H9 (cell line): ENCODE measurements around the gene INSRR. TPM values are rescaled to one million over a fixed set of nuclear protein-coding genes. Genes with fewer than 3 reads are reported as not detected.

Experiments
- DNase-seq: peaks from one replicate; pipeline ENCODE4 v3.0.0-alpha.2; 2017
- H2AFZ ChIP-seq: one replicate; pipeline ENCODE4 v1.6.1; 2013; ENCODE audit warnings: mild to moderate bottlenecking, low read length, control low read depth, moderate library complexity
- H2AK5ac ChIP-seq: 2 replicates; pipeline ENCODE4 v1.6.1; 2013; ENCODE audit warnings: low read length, control low read depth, mixed read lengths; ENCODE audit not compliant: insufficient read length
- H2BK120ac ChIP-seq: one replicate; pipeline ENCODE4 v1.6.1; 2013; ENCODE audit warnings: low read depth, mild to moderate bottlenecking, low read length, control low read depth, inconsistent platforms; ENCODE audit not compliant: poor library complexity, severe bottlenecking
- H2BK12ac ChIP-seq: 2 replicates; pipeline ENCODE4 v1.6.1; 2013; ENCODE audit warnings: low read length, control low read depth, mixed read lengths, low read depth; ENCODE audit not compliant: insufficient read length
- H2BK15ac ChIP-seq: 2 replicates; pipeline ENCODE4 v1.6.1; 2013; ENCODE audit warnings: low read depth, low read length, control low read depth
- H2BK20ac ChIP-seq: one replicate; pipeline ENCODE4 v1.6.1; 2013; ENCODE audit warnings: low read depth, mild to moderate bottlenecking, low read length, control low read depth, inconsistent platforms; ENCODE audit not compliant: poor library complexity, severe bottlenecking
- H2BK5ac ChIP-seq: 2 replicates; pipeline ENCODE4 v1.6.1; 2013; ENCODE audit warnings: low read length, control low read depth, mixed read lengths; ENCODE audit not compliant: insufficient read length
- H3K14ac ChIP-seq: 2 replicates; pipeline ENCODE4 v1.6.1; 2013; ENCODE audit warnings: low read length, control low read depth; ENCODE audit not compliant: insufficient read depth
- H3K18ac ChIP-seq: 2 replicates; pipeline ENCODE4 v1.6.1; 2013; ENCODE audit warnings: low read depth, mild to moderate bottlenecking, mixed read lengths, low read length, control low read depth; ENCODE audit not compliant: insufficient read length
- H3K23ac ChIP-seq: 2 replicates; pipeline ENCODE4 v1.6.1; 2013; ENCODE audit warnings: low read length, control low read depth, mixed read lengths, low read depth; ENCODE audit not compliant: insufficient read length
- H3K23me2 ChIP-seq: 2 replicates; pipeline ENCODE4 v1.6.1; 2013; ENCODE audit warnings: low read depth, mild to moderate bottlenecking, mixed read lengths, low read length, control low read depth; ENCODE audit not compliant: insufficient read length, poor library complexity, severe bottlenecking
- H3K27ac ChIP-seq: 2 replicates; pipeline ENCODE4 v1.5.1; 2013; ENCODE audit warnings: low read length, control low read depth, mixed read lengths, low read depth; ENCODE audit not compliant: insufficient read length
- H3K27me3 ChIP-seq: 2 replicates; pipeline ENCODE4 v1.6.1; 2013; ENCODE audit warnings: low read length, control low read depth, inconsistent platforms; ENCODE audit not compliant: insufficient read depth
- H3K4ac ChIP-seq: 2 replicates; pipeline ENCODE4 v1.6.1; 2013; ENCODE audit warnings: low read depth, mild to moderate bottlenecking, control low read depth, inconsistent platforms, low read length, moderate library complexity
- H3K4me1 ChIP-seq: 2 replicates; pipeline ENCODE4 v1.6.1; 2013; ENCODE audit warnings: low read length, control low read depth, inconsistent platforms; ENCODE audit not compliant: insufficient read depth
- H3K4me2 ChIP-seq: 2 replicates; pipeline ENCODE4 v1.6.1; 2013; ENCODE audit warnings: low read length, control low read depth, mixed read lengths; ENCODE audit not compliant: insufficient read length, insufficient read depth
- H3K56ac ChIP-seq: 2 replicates; pipeline ENCODE4 v1.6.1; 2013; ENCODE audit warnings: low read depth, mild to moderate bottlenecking, mixed read lengths, low read length, control low read depth; ENCODE audit not compliant: insufficient read length
- H3K79me1 ChIP-seq: 2 replicates; pipeline ENCODE4 v1.6.1; 2013; ENCODE audit warnings: low read depth, mild to moderate bottlenecking, moderate library complexity, low read length, control low read depth, inconsistent platforms; ENCODE audit not compliant: insufficient read depth, poor library complexity, severe bottlenecking
- H3K79me2 ChIP-seq: 2 replicates; pipeline ENCODE4 v1.6.1; 2013; ENCODE audit warnings: low read length, control low read depth, inconsistent platforms; ENCODE audit not compliant: insufficient read depth
- H3K9ac ChIP-seq: 2 replicates; pipeline ENCODE4 v1.6.1; 2013; ENCODE audit warnings: low read length, control low read depth, mixed read lengths; ENCODE audit not compliant: insufficient read length; ENCODE audit errors: extremely low read depth
- H3K9me3 ChIP-seq: one replicate; pipeline ENCODE4 v1.6.1; 2013; ENCODE audit warnings: low read depth, low read length, inconsistent platforms; ENCODE audit not compliant: control insufficient read depth
- H3T11ph ChIP-seq: one replicate; pipeline ENCODE4 v1.6.1; 2013; ENCODE audit warnings: mild to moderate bottlenecking, low read length, control low read depth, inconsistent platforms
- H4K20me1 ChIP-seq: one replicate; pipeline ENCODE4 v1.6.1; 2013; ENCODE audit not compliant: control insufficient read depth, insufficient read length, insufficient read depth
- H4K5ac ChIP-seq: 2 replicates; pipeline ENCODE4 v1.6.1; 2013; ENCODE audit warnings: low read depth, mild to moderate bottlenecking, mixed read lengths, low read length, control low read depth; ENCODE audit not compliant: insufficient read length
- H4K8ac ChIP-seq: replicated peaks from 2 replicates; pipeline ENCODE4 v1.6.1; 2013; ENCODE audit warnings: low read length, control low read depth, mixed read lengths, low read depth; ENCODE audit not compliant: insufficient read length
- H4K91ac ChIP-seq: 2 replicates; pipeline ENCODE4 v1.6.1; 2013; ENCODE audit warnings: low read depth, mild to moderate bottlenecking, moderate library complexity, mixed read lengths, low read length, control low read depth; ENCODE audit not compliant: insufficient read length
- H3K27ac Mint-ChIP-seq, 3 experiments: 2 replicates in 2 of 3; 3 replicates in 1 of 3; pipeline ENCODE4 v1.8.0; 2020 to 2021; ENCODE audit warnings: mixed read lengths in 3 of 3, mild to moderate bottlenecking in 1 of 3, moderate library complexity in 1 of 3
- H3K27me3 Mint-ChIP-seq: 2 replicates; pipeline ENCODE4 v1.8.0; 2021; ENCODE audit warnings: low read depth, mild to moderate bottlenecking, moderate library complexity, mixed read lengths
- H3K36me3 Mint-ChIP-seq, 3 experiments: 2 replicates in 2 of 3; 3 replicates in 1 of 3; pipeline ENCODE4 v1.8.0; 2020 to 2021; ENCODE audit warnings: low read depth in 3 of 3, mixed read lengths in 3 of 3; ENCODE audit not compliant: insufficient read depth in 1 of 3
- H3K4me1 Mint-ChIP-seq, 2 experiments: 2 replicates each; pipeline ENCODE4 v1.8.0; 2020; ENCODE audit warnings: mixed read lengths in 2 of 2
- H3K4me3 Mint-ChIP-seq, 2 experiments: 2 replicates in 1 of 2; 3 replicates in 1 of 2; pipeline ENCODE4 v1.8.0; 2020 to 2021; ENCODE audit warnings: mild to moderate bottlenecking in 2 of 2, mixed read lengths in 2 of 2, moderate library complexity in 1 of 2
- H3K9me3 Mint-ChIP-seq, 2 experiments: 2 replicates in 1 of 2; 3 replicates in 1 of 2; pipeline ENCODE4 v1.8.0; 2020; ENCODE audit warnings: mild to moderate bottlenecking in 2 of 2, mixed read lengths in 2 of 2, moderate library complexity in 1 of 2
- WGBS: extraction: QIAGEN DNeasy Blood & Tissue Kit; methylation state at CpG from one replicate; pipeline ENCODE4 v1.1.7; 2013; ENCODE audit warnings: missing lambda C conversion rate, low lambda C conversion rate, mixed read lengths; ENCODE audit not compliant: insufficient read length; ENCODE audit errors: extremely low coverage; 5-methylcytosine and 5-hydroxymethylcytosine counted together
- total RNA-seq: library from RNA; stranded (reverse); gene quantifications from 2 replicates; pipeline ENCODE4 v1.2.1, GENCODE V29; 2021
- TF ChIP-seq, protein P1 (sequence below): fragments of 200-600 bp; sonication (generic); conservative IDR thresholded peaks from 3 replicates; pipeline ENCODE4 v1.8.0; 2021; ENCODE audit warnings: antibody characterized with exemption, mild to moderate bottlenecking

The INSRR gene
- total RNA-seq, 1 experiment from 2014 or later: not detected

GRCh38 chr1:156885314-156885713, 26.4 kb upstream of the INSRR start:
- Mint-ChIP-seq H3K9me3 (no peaks in the 10 kb centered on the region), H3K4me1 (peaks cover 37 to 69% of the 10 kb centered on the region in 2 experiments), H3K27me3 (peaks cover 68% of the 10 kb centered on the region), H3K36me3 (no peaks in the 10 kb centered on the region), H3K4me3 (no peak overlapping the region; a peak in 1 of 5 replicates), H3K27ac (peak overlapping the region in 1 of 3 experiments; percentile 38; a peak in 1 of 7 replicates)
- H3K9ac ChIP-seq: no peak overlapping the region
- H2BK5ac ChIP-seq: no peak overlapping the region
- H3T11ph ChIP-seq: no peak overlapping the region
- no peak overlapping the region for H3K14ac ChIP-seq
- H3K18ac ChIP-seq: no peak overlapping the region
- H2BK15ac ChIP-seq: no peak overlapping the region
- H3K79me2 ChIP-seq: no peaks in the 10 kb centered on the region
- H3K4me1 ChIP-seq: peaks cover 2% of the 10 kb centered on the region; the same call in 1 of the 2 replicates
- H3K56ac ChIP-seq: no peak overlapping the region
- H2AK5ac ChIP-seq: no peak overlapping the region
- no peak overlapping the region for H3K4me2 ChIP-seq
- no peak for DNase-seq
- WGBS: no CpG with 5 or more reads among the region's 1 CpG
- H2AFZ ChIP-seq: no peak overlapping the region
- H3K4ac ChIP-seq: no peak overlapping the region
- no peak overlapping the region for H4K91ac ChIP-seq
- no peak overlapping the region for H2BK12ac ChIP-seq
- no peaks in the 10 kb centered on the region for H3K79me1 ChIP-seq
- no peaks in the 10 kb centered on the region; the same call in 1 of the 2 replicates for H3K27me3 ChIP-seq
- H4K20me1 ChIP-seq: no peaks in the 10 kb centered on the region
- H2BK20ac ChIP-seq: no peak overlapping the region
- H3K9me3 ChIP-seq: no peaks in the 10 kb centered on the region
- H2BK120ac ChIP-seq: no peak overlapping the region
- no peaks in the 10 kb centered on the region for H3K23me2 ChIP-seq
- H4K5ac ChIP-seq: no peak overlapping the region
- no peak overlapping the region for H3K27ac ChIP-seq
- no peak overlapping the region for H3K23ac ChIP-seq
- no peak overlapping the region for H4K8ac ChIP-seq
- TF ChIP-seq, protein P1, sequence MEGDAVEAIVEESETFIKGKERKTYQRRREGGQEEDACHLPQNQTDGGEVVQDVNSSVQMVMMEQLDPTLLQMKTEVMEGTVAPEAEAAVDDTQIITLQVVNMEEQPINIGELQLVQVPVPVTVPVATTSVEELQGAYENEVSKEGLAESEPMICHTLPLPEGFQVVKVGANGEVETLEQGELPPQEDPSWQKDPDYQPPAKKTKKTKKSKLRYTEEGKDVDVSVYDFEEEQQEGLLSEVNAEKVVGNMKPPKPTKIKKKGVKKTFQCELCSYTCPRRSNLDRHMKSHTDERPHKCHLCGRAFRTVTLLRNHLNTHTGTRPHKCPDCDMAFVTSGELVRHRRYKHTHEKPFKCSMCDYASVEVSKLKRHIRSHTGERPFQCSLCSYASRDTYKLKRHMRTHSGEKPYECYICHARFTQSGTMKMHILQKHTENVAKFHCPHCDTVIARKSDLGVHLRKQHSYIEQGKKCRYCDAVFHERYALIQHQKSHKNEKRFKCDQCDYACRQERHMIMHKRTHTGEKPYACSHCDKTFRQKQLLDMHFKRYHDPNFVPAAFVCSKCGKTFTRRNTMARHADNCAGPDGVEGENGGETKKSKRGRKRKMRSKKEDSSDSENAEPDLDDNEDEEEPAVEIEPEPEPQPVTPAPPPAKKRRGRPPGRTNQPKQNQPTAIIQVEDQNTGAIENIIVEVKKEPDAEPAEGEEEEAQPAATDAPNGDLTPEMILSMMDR: no peak
